ENCODE results near the gene SOBP.

SOBP gene

DNA sequence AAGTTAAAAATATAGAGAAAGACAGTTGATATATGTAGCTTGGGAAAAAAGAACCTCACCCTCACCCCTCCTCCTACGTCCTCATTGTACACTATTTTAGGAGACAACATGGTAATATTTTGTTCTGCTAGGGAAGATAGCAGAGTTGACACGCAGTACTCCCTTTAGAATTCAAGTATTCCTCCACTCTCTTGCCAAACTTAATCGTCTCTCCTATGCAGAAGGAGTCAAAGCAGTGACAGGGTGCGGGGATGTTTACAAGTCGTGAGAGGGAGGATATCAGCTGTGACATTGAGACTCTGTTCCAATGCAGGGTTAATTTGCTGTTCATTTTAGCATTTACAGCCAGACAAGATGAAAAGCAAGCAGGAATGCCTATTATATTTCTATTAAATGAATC, 97.5 kb downstream of the SOBP start:
- DNase-seq (ENCODE audit: low read depth): no peak

DNA sequence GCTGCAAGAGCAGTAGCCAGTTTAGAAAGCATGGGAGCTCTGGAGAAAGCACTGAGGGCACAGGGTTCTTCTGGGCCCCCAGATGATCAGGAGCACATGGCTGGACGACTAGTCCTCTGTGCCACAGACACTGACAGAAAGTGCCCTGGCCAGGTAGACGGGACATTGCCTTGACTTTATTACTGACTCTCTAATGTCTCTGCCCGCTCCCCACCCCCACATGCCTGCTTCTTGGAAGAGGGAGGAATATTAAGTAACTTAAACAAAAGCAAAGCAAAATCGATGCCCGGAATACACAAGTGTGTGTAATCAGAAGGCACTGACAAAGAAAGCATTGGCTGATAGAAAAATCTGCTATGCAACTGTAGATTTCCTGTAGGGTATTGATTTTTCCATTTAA, 99.3 kb downstream of the SOBP start:
- no peak for DNase-seq (ENCODE audit: low read depth)

DNA sequence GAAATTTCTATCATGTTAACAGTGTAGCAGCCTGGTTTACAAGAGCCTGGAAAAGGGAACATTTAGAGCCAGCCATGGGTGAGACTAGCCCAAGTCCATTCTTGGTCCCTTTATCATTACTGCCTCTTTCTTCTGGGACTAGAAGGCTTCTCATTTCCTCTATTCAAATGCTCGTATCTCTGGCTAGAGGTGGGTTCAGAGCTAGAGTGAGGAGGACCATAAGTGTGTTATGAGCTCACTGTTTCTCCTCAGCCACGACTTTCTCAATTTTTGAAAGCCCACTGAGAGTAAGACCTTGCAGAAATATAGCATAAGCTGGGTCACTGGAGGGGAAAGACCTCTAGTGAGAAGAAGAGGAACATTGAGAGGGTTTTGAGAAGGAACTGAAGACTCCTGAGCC, 100.0 kb downstream of the SOBP start:
- no peak for DNase-seq (ENCODE audit: low read depth)

DNA sequence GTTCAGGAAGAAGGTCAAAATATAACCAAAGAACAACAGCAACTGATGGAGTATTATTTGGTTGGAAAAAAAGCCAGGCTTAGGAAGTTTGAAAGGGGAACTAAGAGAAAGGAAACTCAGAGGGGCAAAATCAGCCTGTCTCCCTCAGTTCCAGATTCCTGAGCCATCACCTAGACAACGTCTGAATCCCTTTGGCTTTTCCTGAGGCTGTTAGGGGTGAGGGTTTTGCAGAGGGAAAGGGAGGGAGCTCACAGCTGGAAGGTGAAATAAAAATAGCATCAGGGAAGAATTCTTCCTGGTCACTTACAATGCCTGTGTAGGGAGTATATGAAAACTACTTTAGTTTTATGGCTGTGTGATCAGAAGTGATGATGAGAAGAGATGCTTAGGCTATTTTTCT, 100.5 kb downstream of the SOBP start:
- DNase-seq (ENCODE audit: low read depth): no peak

DNA sequence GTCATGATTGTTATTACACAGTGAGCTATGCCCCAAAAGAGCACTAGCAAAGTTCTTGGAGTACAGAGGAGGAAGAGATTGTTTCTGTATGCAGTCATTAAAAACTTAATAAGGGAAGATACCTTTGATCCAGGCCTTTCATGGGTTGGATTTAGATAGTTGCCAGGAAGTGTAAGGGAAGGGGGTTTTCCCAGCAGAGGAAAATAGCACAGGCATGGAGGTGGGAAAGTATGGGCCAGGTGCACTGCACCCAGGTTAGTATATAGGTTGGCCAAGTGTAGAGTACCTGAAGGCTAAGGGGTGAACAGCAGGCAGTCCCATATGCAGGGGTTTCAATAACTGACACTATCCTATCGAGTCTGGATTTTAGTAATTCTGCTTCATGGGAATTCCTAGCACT, 101.4 kb downstream of the SOBP start:
- DNase-seq (ENCODE audit: low read depth): no peak

DNA sequence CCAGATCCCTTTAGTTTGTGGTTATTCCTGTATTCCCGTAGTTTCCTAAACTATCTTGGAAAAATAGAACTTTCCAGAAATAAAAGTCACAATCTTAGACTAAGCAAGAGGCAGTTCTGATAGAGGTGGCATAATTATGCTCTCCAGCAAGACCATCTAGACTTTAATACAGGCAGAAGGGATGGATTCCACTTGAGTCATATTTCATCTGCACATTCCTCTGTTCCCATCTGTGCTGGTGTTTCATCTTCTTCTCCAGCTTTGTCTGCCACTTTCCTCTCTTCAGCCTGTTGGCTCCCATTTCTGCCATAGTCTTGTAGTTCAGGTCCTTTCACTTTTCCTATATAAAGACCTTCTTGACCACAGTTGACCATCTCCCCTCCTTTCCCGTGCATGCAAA, 102.9 kb downstream of the SOBP start:
- DNase-seq (ENCODE audit: low read depth): no peak

DNA sequence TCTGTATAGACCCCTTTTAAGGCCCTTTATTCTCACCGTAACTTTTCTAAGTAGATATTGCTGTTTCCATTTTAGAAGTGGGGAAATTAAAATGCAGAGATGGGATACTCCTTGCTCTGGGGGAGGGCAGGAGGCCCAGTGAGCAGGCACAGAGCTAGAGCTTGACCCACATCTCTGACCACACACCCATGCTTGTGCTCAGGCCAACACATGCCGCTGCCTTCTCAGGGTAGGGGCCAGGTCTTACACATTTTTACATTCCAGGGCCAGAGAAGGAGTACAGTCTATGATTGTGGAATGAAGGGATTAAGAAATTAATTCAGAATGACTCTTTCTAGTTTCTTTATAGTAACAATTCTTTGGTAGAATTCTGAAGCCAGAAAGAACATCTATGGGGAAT, 104.8 kb downstream of the SOBP start:
- no peak for DNase-seq (ENCODE audit: low read depth)

DNA sequence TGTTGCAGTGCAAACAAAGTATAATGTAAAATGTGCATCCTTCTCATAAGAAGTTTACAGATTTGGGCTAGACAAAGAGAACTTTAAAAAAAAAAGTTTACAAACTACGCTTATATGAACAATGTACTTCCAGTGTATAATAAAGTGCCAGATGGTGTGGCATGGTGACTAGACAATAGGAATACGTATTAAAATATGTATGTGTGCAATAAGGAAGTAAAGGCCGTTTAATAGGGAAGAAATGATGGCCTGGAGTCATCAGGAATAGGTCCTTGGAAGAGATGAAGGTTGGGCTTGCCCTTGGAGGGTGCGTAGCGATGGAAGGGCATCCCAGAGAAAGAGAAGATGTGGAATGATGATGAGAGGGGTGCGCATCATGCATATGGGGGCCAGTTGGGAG, 108.2 kb downstream of the SOBP start:
- DNase-seq (ENCODE audit: low read depth): no peak

DNA sequence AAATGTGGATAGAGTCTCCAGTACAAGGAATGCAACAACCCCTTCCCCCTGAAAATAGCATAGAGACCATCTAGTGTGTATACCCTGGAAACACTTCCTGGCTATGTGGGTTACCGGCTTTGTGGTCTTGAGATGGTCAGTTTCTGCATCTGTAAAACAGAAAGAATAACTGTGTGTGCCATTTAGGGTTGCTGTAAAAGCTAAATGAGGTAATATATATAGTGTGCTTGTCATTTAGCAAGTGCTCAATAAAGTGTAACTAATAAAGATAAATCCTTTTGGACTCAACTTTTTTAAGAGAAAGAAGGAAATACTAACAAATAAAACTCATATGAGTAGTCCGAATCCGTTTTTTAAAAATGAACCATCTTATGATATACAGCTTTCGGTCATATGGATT, 109.1 kb downstream of the SOBP start:
- DNase-seq (ENCODE audit: low read depth): no peak

DNA sequence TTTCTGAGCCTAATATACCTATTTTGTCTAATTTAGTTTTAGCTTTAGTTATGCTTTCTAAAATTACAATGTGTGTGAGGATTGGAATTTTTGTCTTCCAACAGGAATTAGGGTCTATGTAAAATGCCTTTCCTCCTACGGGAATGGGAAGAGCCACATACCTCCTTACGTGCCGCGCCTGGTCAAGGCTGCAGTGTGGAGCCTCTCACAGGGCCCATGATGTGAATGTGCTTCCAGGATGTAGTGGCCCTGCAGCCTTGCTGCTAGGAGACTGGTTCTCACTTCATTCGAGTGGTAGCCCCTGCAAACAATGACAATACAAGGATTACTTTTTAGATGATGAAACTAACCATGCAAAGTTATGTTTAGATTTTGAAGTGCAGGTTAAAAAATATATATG, 110.2 kb downstream of the SOBP start:
- DNase-seq (ENCODE audit: low read depth): no peak

DNA sequence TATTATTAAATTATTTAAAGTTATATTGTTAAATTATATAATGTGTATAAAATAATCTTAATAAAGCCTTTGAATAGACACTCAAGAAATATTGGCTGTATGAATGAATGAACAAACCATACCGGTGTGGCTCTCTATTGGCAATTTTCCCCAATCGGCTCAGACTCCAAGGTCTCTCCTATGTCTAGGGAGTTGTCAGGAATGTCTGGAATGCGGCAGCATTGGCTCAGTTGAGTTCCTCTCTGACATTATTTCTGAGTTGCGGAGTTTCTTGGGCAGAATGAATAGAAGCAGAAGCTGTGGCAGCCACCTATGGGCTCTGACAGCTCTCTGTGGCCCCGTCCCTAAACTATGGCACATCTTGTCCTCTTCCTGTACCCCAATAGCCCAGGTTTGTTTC, 111.0 kb downstream of the SOBP start:
- DNase-seq (ENCODE audit: low read depth): no peak

DNA sequence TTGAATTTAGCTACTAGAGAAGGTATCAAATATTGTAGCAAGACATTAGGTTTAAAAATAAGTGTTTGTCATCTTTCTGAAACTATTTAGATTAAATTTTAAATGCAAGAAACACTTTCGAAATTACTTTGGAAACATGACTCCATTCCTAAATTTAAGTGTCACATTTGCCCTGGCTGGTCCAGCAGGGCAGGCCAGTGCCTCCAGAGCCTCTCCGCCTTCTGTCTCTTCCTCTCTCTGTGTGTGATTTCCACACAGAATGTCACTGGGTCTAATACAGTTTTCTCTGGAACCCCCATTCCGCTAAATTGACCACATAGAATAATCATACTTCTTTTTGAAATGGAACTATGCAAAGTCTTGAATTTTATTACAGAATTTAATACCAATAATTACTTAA, 111.5 kb downstream of the SOBP start:
- no peak for DNase-seq (ENCODE audit: low read depth)

DNA sequence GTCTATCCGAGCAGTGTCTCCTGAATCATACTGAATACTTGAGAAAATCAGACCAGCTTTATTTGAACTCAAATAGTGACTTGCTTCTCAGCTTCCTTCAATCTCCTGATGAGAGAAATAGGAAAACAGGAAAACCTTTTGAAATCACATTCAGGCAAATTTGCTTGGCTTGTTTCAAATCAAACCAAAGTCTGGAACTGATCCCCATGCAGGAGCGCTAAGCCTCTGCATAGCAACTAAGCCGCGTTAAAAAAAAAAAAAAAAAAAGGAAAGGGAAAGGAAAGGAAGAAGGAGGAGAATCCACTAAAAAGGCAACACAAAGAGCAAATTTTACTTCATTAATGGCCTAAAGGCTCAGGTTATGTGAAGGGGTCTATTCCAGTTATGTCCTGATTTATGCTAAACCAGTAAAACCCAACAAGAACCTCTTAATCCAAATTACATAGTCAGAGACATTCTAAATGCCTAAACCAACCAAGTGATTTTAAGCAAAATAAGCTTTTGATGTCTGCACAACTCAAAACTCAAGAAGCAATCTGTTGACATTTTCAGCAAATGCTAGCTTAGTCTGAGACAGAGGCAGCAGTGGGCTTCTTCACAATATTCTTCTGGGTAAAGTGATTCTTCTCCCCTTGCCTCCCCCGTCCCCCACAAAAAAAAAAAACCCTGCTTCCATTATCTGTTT, 112.5 kb downstream of the SOBP start:
- no peak for DNase-seq (ENCODE audit: low read depth)

DNA sequence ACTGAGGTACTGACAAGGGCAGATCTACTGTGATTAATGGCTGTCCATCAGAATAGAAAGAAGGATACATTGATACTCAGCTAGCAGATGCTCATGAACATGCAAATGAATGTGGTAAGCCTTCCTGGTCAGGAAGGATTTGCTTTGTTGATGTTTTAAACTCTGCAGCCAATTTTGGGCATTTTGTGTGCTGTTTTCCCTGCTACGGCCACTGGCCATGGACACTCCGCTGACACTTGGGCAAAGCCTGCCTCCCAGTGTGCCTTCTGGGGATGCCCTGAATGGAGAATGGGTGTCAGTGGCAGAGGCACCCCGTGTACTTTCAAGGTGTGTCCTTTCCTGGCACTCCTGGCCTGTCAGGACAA, 113.1 kb downstream of the SOBP start:
- DNase-seq (ENCODE audit: low read depth): no peak

DNA sequence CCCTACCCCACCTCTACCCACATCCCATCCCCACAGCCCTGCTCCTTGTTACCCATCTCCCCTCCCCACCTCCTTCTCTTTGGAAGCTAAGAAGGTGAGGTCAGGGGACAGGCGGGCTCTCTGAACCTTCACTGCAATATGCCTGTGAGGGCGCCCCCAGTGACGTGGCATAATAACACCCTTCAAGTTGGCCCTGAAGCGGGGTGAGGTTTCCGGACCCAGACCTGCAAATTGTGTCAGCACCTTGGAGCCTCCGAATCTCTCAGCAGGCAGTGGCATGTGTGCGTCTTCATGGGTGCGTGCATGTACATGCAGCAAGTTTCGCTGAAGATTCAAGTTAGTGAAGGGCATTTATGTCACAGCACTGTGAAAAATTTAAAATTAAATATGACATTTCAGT, 114.6 kb downstream of the SOBP start:
- DNase-seq (ENCODE audit: low read depth): no peak

DNA sequence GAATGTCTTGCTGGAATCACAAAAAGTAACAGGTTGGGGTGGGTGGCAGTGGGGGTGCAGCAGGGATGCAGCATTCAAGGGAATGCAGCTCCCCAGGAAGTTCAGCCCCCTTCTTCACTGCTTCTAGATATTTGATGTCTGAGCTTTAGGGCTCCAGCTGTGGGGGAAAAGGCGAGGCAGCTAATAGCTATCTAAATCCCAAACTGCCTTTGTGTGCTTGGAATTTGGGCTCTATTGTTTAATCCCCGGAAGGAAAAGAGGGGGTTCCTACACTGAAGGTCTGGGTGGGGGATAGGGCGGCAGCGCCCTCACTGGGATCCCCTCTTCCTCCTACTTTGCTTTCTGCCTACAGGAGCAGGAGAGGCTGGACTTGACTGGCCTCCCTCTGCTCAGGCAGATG, 116.5 kb downstream of the SOBP start:
- no peak for DNase-seq (ENCODE audit: low read depth)

DNA sequence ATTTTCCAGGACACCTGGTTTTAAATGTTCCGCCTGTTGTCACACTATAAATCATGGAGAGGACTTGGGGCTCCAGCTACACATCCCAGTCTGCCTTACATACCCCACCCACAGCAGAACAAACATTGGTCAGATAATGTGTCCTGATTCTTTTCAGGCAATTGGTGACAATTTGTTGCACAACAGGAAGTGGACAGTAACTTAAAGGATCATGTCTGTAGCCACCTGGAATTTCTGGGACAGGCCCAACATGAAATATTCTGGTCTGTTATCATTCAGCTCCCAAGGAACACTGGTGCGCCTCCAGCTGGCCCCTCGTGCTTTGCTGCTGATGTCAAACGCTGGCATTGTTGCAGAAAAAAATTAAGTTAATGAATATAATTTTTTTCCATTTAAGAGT, 117.2 kb downstream of the SOBP start:
- DNase-seq (ENCODE audit: low read depth): no peak

DNA sequence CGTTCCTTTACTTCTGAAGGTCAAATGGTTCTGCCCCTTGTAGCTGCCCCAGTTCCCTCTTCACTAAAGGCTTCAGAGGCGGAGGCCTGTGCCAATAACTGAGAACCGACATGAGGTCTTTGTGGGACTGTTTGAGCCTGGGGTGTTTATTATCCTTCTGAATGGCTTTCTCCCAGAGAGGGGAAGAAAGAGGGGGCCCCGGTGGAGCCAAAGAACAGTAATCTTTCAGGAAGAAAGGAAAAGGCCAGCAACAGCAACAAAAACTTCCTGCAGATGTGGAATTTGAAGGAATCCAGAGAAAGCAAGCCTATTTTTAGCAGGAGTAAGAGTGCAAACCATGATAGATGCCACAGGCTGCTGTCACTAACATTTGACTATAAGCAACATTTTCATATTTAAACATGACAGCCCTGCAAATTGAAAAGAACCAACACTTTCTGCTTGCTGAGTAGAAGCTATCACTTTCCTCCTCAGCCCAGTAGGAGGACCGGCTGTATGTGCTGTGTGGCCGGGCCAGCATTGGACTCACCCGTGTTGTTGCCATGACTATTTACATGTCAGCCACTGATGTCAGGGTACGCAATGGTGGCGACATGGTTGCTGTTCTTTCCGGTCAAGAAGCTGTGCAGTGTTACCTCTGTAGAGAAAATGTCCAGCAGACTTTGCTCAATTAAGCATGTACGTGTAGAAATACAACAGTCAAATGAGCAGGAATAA, 121.3 kb downstream of the SOBP start:
- DNase-seq (ENCODE audit: low read depth): no peak

DNA sequence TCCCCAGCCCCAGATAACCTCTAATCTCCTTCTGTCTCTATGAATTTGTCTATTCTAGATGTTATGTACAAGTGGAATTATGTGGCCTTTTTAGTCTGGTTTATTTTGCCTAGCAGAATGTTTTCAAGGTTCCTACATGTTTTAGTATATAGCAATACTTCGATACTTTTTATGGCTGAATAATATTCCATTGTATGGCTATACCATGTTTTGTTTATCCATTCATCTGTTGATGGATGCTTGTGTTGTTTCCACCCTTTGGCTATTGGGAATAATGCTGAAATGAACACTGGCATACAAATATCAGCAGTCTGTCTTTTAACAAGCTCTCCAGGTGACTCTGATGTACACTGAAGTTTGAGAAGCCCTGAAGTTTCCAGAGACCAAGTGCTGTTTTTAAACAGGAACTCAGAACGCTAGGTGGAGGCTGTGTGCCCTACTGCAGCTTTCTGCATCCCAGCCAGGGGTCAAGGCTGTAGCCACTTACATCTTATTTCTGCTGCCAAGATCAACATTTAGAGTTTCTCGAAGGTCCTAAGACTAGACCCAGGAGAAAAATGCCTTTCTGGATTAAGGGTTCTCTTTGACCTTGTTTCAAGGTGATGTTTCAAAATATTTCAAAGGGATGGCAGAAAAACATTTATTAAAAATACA, 123.0 kb downstream of the SOBP start:
- no peak for DNase-seq (ENCODE audit: low read depth)

DNA sequence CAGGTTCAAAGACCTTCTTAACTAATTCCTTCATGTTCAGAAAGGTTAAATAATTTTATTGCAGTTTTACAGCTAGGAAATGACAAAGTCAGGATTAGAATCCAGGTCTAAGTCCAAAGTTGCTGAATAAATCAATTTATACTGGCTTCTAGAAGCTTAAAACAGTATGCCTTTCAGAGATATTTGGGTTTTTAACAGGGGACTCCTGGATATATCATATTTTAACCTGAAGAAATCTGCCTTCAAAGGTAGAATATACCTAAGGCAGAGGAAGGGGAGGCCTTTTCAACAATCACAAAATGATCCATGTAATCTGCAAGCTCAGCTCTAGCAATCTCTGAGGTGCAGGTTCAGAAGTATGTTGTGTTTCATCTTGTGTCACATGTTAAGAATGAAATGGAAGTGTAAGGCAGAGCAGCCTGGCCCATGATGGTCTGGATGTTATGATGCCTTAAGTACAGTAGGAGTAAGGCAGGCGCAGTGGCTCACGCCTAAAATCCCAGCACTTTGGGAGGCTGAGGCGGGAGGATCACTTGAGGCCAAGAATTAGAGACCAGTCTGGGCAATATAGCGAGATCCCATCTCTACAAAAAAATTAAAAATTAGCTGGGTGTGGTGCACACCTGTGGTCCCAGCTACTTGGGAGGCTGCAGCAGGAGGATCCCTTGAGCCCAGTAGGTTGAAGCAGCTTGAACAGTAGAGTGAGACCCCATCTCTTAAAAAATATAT, 123.9 kb downstream of the SOBP start:
- DNase-seq (ENCODE audit: low read depth): no peak

DNA sequence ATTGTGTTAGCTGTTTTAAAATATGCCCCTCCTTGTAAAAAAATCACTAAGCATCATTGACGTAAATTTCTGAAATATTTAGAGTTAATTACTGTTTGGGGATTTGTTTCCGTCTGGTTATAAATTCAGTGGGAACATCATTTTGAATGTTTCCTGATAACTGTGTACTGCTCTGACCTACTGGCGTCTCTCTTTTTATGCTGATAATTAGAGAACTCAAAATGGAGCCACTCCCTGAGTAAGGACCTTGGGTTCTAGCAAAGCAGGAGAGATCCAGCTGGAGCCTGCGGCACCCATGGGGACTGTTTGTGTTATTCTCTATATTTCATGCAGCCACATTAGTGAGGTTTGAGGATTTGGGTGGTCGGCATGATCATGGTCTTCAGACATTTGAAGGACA, 124.9 kb downstream of the SOBP start:
- no peak for DNase-seq (ENCODE audit: low read depth)

DNA sequence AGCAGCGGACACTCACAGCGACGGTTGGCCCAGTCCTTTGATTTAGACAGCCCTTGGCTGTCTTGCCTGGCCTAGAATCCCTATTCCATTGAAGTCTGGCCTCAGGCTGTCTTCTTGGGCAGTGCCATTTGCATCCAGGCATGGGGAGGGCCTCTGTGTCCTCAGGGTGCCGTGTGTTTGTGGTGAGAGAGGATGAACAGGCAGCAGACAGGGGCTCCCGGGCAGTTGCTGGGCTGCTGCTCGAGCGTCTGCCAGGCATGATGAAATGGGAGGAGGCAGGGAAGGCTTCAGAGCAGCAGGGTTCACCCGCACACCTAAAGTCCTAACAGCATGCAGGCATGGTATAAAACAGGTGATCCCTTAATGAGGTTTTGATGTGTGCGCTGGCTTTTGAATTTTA, 126.9 kb downstream of the SOBP start:
- DNase-seq (ENCODE audit: low read depth): no peak

DNA sequence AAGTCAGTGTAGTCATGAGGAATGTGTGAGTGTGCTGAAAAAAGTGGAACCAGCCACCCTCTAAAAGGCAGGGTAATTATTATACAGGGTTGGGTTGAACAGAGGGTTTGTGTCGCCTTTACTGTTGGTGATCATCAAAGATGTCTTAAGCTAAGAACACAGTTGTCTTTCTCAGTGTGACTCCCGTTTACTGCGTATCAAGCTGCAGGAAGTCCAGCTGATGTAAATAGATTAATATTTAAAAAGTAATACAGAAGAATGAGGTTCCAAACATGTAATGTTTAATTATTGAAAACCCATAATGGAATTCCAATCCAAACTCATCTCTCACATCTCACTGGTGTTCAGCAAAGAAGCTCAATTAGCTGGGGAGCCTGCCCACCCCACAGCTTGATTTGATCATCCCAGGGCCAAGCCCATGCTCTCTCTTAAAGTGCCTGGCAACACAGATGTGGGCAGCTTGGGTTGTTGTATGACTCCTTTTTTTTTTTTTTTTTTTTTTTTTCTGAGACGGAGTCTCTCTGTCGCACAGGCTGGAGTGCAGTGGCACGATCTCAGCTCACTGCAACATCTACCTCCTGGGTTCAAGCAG, 127.5 kb downstream of the SOBP start:
- DNase-seq (ENCODE audit: low read depth): no peak
